GM21367 (cell line): ENCODE measurements around the gene S100PBP.

Experiments
- ATAC-seq: cut with Tn5 transposase; IDR thresholded peaks from one replicate; pipeline ENCODE4 v1.9.1; 2021; ENCODE audit not compliant: unreplicated experiment

S100PBP gene

GRCh38 chr1:32868806-32869455 is 51.5 kb downstream of the S100PBP start:
- no peak for ATAC-seq

- ATAC-seq, result no peak
Observed at GRCh38 chr1:32869923-32870614, 52.6 kb downstream of the S100PBP start.

GRCh38 chr1:32870615-32871363 is 53.3 kb downstream of the S100PBP start, which contains the start of gene FNDC5:
Gene FNDC5 (minus strand): TSS chr1:32870912.
- ATAC-seq, result no peak

- no peak for ATAC-seq
Observed at GRCh38 chr1:32871364-32872191, 54.1 kb downstream of the S100PBP start.

GRCh38 chr1:32872192-32872460 is 54.7 kb downstream of the S100PBP start:
- ATAC-seq, result no peak

- no peak for ATAC-seq
Observed at GRCh38 chr1:32873484-32873883, 56.0 kb downstream of the S100PBP start.

GRCh38 chr1:32874860-32875752 is 57.7 kb downstream of the S100PBP start:
- no peak for ATAC-seq

- no peak for ATAC-seq
Observed at GRCh38 chr1:32876341-32877210, 59.1 kb downstream of the S100PBP start.

- ATAC-seq, result no peak
Observed at GRCh38 chr1:32877211-32878110, 60.0 kb downstream of the S100PBP start.

GRCh38 chr1:32878183-32878582 is 60.7 kb downstream of the S100PBP start:
- ATAC-seq, result no peak

- ATAC-seq, result no peak
Observed at GRCh38 chr1:32878637-32879041, 61.2 kb downstream of the S100PBP start.

GRCh38 chr1:32881291-32881690 is 63.8 kb downstream of the S100PBP start:
- ATAC-seq, result no peak

- ATAC-seq, result no peak
Observed at GRCh38 chr1:32881871-32882850, 64.7 kb downstream of the S100PBP start.

- no peak for ATAC-seq
Observed at GRCh38 chr1:32883338-32884031, 66.0 kb downstream of the S100PBP start.

- ATAC-seq, result no peak
Observed at GRCh38 chr1:32884032-32884372, 66.5 kb downstream of the S100PBP start.

GRCh38 chr1:32884726-32885125 is 67.3 kb downstream of the S100PBP start:
- ATAC-seq, result no peak

- no peak for ATAC-seq
Observed at GRCh38 chr1:32885676-32886003, 68.2 kb downstream of the S100PBP start.
